GM12878 (cell line): ENCODE results near the gene NSFL1C.

Experiments used
- CTCF ChIP-seq, 3 experiments: IDR thresholded peaks in 2 of 3; conservative IDR thresholded peaks in 1 of 3; 2 replicates each; pipeline ENCODE4 v1.5.1; 2011; ENCODE audit warnings: low read depth in 3 of 3, low read length in 3 of 3, mild to moderate bottlenecking in 3 of 3, control low read depth in 2 of 3, moderate library complexity in 2 of 3, inconsistent platforms in 1 of 3, mixed read lengths in 1 of 3; ENCODE audit not compliant: control insufficient read depth in 2 of 3, insufficient read depth in 1 of 3; ENCODE audit errors: extremely low read depth in 1 of 3
- MLLT1 ChIP-seq: fragments of 450-650 bp; IDR thresholded peaks from 2 replicates; pipeline ENCODE4 v1.6.1; 2016; ENCODE audit warnings: mild to moderate bottlenecking
- NRF1 ChIP-seq: conservative IDR thresholded peaks from 2 replicates; pipeline ENCODE4 v1.6.1; 2011; ENCODE audit warnings: mild to moderate bottlenecking, low read depth, low read length, improper control_type of control experiment
- ZNF274 ChIP-seq: IDR thresholded peaks from one replicate; pipeline ENCODE4 v1.8.0; 2011; ENCODE audit not compliant: insufficient read length, insufficient read depth

GRCh38 chr20:1490643-1491195 is 24.1 kb upstream of the NSFL1C start:
- TF ChIP-seq CTCF (IDR thresholded peaks at IDR 0.05 in 2 of 3, conservative IDR thresholded peaks at IDR 0.05 in 1 of 3; ENCODE audit: control insufficient read depth in 2 of 3, extremely low read depth in 1 of 3, insufficient read depth in 1 of 3, low read depth in 3 of 3, low read length in 3 of 3): no peak
- TF ChIP-seq MLLT1: no peak
- no peak for TF ChIP-seq ZNF274
- TF ChIP-seq NRF1: no peak
